Smooth muscle cell (in vitro differentiated cells): ENCODE measurements around the gene OGFOD3. TPM values are rescaled to one million over a fixed set of nuclear protein-coding genes. Genes with fewer than 3 reads are reported as not detected.

Experiments
- DNase-seq: peaks from one replicate; lab custom pipeline; 2025; ENCODE audit not compliant: unreplicated experiment; lab: John Stamatoyannopoulos, UW
- H2AFZ ChIP-seq: fragments of 200-600 bp; sonication (generic); 2 replicates; pipeline ENCODE4 v1.6.0; 2016; ENCODE audit warnings: antibody characterized with exemption, low read depth, mild to moderate bottlenecking
- H3F3A ChIP-seq: fragments of 200-600 bp; sonication (generic); 2 replicates; pipeline ENCODE4 v1.6.0; 2017; ENCODE audit warnings: antibody characterized with exemption, low read depth
- H3K27ac ChIP-seq: fragments of 200-600 bp; sonication (generic); 2 replicates; pipeline ENCODE4 v1.5.1; 2016; ENCODE audit warnings: low read depth, mild to moderate bottlenecking
- H3K27me3 ChIP-seq: fragments of 200-600 bp; sonication (generic); 2 replicates; pipeline ENCODE4 v1.6.1; 2016; ENCODE audit warnings: low read depth, mild to moderate bottlenecking
- H3K36me3 ChIP-seq: fragments of 200-600 bp; sonication (generic); 2 replicates; pipeline ENCODE4 v1.5.1; 2016; ENCODE audit warnings: low read depth
- H3K4me1 ChIP-seq: fragments of 200-600 bp; sonication (generic); 2 replicates; pipeline ENCODE4 v1.5.1; 2016; ENCODE audit warnings: low read depth
- H3K4me2 ChIP-seq: fragments of 200-600 bp; sonication (generic); 2 replicates; pipeline ENCODE4 v1.6.0; 2016; ENCODE audit warnings: mild to moderate bottlenecking
- H3K4me3 ChIP-seq: fragments of 200-600 bp; sonication (generic); 2 replicates; pipeline ENCODE4 v1.5.1; 2016; ENCODE audit warnings: mild to moderate bottlenecking
- H3K79me2 ChIP-seq: fragments of 200-600 bp; sonication (generic); 2 replicates; pipeline ENCODE4 v1.6.0; 2016; ENCODE audit warnings: low read depth, mild to moderate bottlenecking
- H3K9ac ChIP-seq: fragments of 200-600 bp; sonication (generic); 2 replicates; pipeline ENCODE4 v1.6.0; 2016; ENCODE audit warnings: low read depth
- H3K9me3 ChIP-seq: fragments of 200-600 bp; sonication (generic); replicated peaks from 2 replicates; pipeline ENCODE4 v1.5.1; 2016; ENCODE audit warnings: low read depth
- H4K20me1 ChIP-seq: fragments of 200-600 bp; sonication (generic); 2 replicates; pipeline ENCODE4 v1.6.0; 2016; ENCODE audit warnings: low read depth
- WGBS: methylation state at CpG from one replicate; pipeline ENCODE4 v1.1.7; 2016; ENCODE audit warnings: low lambda C conversion rate; 5-methylcytosine and 5-hydroxymethylcytosine counted together
- polyA plus RNA-seq: library from polyadenylated mRNA; unstranded; fragments of >200 nt; fragmentation: Nextera tagmentation; extraction: Ambion mirVana; gene quantifications from 2 replicates; pipeline ENCODE4 v1.2.1, GENCODE V29; 2016
- total RNA-seq: library from RNA; depleted of rRNA; stranded (reverse); fragments of >200 nt; gene quantifications from 2 replicates; pipeline ENCODE4 v1.2.3, GENCODE V29; 2014
- TF ChIP-seq, protein P1 (sequence below): fragments of 200-600 bp; sonication (generic); IDR thresholded peaks from 2 replicates; pipeline ENCODE4 v1.5.1; 2017; ENCODE audit warnings: borderline replicate concordance, mild to moderate bottlenecking, antibody characterized with exemption; ENCODE audit not compliant: insufficient read depth, poor library complexity, severe bottlenecking

OGFOD3 gene
- total and polyA plus RNA-seq, 2 experiments from 2014 or later = 10.5 to 30.4 TPM

DNA sequence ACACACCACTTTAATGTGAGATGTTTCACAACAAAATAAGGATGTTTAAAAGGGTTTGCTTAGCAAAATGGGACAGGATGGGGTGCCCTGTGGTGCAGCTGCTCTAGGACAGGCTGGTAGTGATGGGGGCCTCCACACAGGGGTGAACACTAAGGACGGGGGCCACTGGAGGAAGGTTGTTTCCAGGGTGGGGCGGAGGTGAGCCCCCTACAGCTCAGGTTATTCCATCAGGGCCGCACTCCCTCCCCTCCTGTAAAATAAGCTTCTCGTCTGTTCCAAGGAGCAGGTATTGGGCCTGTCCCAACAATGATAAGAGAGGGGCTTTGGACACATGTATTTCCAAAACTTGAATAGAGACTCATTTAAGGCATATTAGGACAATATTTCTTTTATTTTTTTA, 2.1 kb downstream of the OGFOD3 start:
- TF ChIP-seq, protein P1, sequence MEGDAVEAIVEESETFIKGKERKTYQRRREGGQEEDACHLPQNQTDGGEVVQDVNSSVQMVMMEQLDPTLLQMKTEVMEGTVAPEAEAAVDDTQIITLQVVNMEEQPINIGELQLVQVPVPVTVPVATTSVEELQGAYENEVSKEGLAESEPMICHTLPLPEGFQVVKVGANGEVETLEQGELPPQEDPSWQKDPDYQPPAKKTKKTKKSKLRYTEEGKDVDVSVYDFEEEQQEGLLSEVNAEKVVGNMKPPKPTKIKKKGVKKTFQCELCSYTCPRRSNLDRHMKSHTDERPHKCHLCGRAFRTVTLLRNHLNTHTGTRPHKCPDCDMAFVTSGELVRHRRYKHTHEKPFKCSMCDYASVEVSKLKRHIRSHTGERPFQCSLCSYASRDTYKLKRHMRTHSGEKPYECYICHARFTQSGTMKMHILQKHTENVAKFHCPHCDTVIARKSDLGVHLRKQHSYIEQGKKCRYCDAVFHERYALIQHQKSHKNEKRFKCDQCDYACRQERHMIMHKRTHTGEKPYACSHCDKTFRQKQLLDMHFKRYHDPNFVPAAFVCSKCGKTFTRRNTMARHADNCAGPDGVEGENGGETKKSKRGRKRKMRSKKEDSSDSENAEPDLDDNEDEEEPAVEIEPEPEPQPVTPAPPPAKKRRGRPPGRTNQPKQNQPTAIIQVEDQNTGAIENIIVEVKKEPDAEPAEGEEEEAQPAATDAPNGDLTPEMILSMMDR = no peak

GRCh38 chr17:82415786-82416185, 2.6 kb downstream of the OGFOD3 start:
- no peaks in the 10 kb centered on the region for H3F3A ChIP-seq
- H3K9me3 ChIP-seq = no peaks in the 10 kb centered on the region
- no peak overlapping the region for H3K27ac ChIP-seq
- peaks cover 55% of the 10 kb centered on the region for H4K20me1 ChIP-seq
- no peaks in the 10 kb centered on the region for H3K36me3 ChIP-seq
- 93% methylated on average over 9 of the region's 9 CpGs for WGBS
- no peaks in the 10 kb centered on the region for H3K27me3 ChIP-seq
- H3K79me2 ChIP-seq = no peaks in the 10 kb centered on the region
- H2AFZ ChIP-seq = no peak overlapping the region
- H3K4me1 ChIP-seq = peaks cover 3% of the 10 kb centered on the region
- no peak overlapping the region for H3K9ac ChIP-seq
- TF ChIP-seq, protein P1 = no peak
- no peak overlapping the region for H3K4me2 ChIP-seq
- DNase-seq = no peak
- no peak overlapping the region for H3K4me3 ChIP-seq

More for the DNA sequence above, 2.1 kb downstream of the OGFOD3 start:
- Histone ChIP-seq H3K27me3 (no peaks in the 10 kb centered on the region), H3K79me2 (no peaks in the 10 kb centered on the region), H3K27ac (no peak overlapping the region), H3K9me3 (no peaks in the 10 kb centered on the region), H3K36me3 (no peaks in the 10 kb centered on the region), H2AFZ (no peak overlapping the region), H3K4me3 (no peak overlapping the region), H3K4me2 (no peak overlapping the region), H4K20me1 (peaks cover 55% of the 10 kb centered on the region), H3K4me1 (peaks cover 3% of the 10 kb centered on the region), H3F3A (no peaks in the 10 kb centered on the region), H3K9ac (no peak overlapping the region)
- 89% methylated on average over 4 of the region's 4 CpGs for WGBS
- DNase-seq = no peak

DNA sequence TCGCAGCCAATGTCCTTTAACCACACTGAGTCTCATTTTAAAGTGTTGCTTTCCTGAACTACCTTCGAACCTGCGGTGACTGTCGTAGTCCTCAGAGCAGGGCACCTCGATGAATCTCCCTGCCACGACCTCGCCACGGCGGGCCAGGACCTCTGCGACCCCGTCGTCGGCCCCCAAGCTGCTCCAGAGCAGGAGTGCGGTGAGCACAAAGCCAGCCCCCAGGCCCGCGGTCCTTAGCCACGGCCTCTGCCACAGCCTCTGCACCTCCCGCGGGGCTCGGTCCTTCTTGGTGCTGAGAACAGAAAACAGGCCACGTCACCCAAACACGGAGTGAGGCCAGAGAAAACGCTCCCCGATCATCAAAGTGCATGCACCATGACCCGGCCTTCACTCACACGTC, 3.0 kb downstream of the OGFOD3 start:
- no peaks in the 10 kb centered on the region for H3K36me3 ChIP-seq
- no peak overlapping the region for H3K4me3 ChIP-seq
- TF ChIP-seq, protein P1 = no peak
- no peaks in the 10 kb centered on the region for H3F3A ChIP-seq
- H3K79me2 ChIP-seq = no peaks in the 10 kb centered on the region
- H4K20me1 ChIP-seq = peaks cover 57% of the 10 kb centered on the region
- WGBS = 93% methylated on average over 26 of the region's 26 CpGs
- no peak overlapping the region for H3K9ac ChIP-seq
- peaks cover 3% of the 10 kb centered on the region for H3K4me1 ChIP-seq
- no peak overlapping the region for H2AFZ ChIP-seq
- H3K27me3 ChIP-seq = no peaks in the 10 kb centered on the region
- no peak overlapping the region for H3K27ac ChIP-seq
- H3K4me2 ChIP-seq = no peak overlapping the region
- DNase-seq = no peak
- no peaks in the 10 kb centered on the region for H3K9me3 ChIP-seq

DNA sequence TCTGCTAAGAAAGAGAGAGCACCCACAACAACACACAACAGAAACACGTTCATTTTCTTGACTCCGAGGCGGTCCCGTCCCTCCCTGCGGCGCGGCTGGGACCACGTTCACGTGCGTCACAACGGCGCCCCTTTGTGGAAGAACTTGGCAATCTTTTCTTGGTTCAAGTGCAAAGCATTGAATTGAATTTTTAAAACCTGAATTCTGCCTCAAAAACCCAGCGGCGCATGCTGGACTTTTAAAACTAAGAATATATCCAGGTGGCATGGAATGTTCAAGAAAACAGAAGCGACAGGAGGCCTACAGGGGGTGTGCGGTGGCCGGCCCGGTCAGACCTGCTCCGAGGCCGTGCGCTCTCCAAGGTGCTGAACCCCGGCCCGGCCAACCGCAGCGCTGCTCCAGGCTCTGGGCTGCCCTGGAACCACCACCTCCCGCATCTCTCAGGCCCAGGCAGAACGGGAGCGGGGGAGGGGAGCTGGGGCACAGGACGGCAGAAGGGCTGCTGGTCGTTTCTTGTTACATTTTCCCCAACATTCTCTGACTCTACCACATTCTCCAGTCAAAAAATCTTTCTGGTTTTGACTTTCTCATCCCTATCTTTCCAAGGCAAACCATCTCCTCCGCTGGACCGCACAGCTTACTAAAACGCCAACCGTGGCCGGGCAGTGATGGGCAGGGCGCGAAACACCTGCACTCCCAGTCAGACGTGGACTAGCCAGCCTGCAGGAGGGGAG, 3.7 kb downstream of the OGFOD3 start:
- H3K9me3 ChIP-seq = no peaks in the 10 kb centered on the region
- no peak overlapping the region for H2AFZ ChIP-seq
- 24% methylated on average over 38 of the region's 38 CpGs for WGBS
- no peaks in the 10 kb centered on the region for H3K79me2 ChIP-seq
- peak overlapping the region; percentile 77 for H3K4me2 ChIP-seq
- DNase-seq = peak; percentile 42
- H3K4me1 ChIP-seq = peaks cover 3% of the 10 kb centered on the region
- TF ChIP-seq, protein P1 = peak; percentile 73
- no peaks in the 10 kb centered on the region for H3F3A ChIP-seq
- H3K36me3 ChIP-seq = no peaks in the 10 kb centered on the region
- no peak overlapping the region for H3K27ac ChIP-seq
- H4K20me1 ChIP-seq = peaks cover 60% of the 10 kb centered on the region
- H3K4me3 ChIP-seq = no peak overlapping the region
- no peaks in the 10 kb centered on the region for H3K27me3 ChIP-seq
- no peak overlapping the region for H3K9ac ChIP-seq
